TTC549 (cell line): ENCODE measurements around the gene SUDS3.
A peak's percentile ranks its signal among the peaks of the same experiment; 100 is the strongest.
"Not testable (repeated sequence)": the region's sequence is repeated elsewhere in the genome, so short reads cannot be mapped to it uniquely, and the experiment has no call there.

Experiments used
- FAIRE-seq: peaks from 2 replicates; lab custom pipeline; 2012; peaks lifted over from hg19 to GRCh38; lab: Jason Lieb, UNC

SUDS3 gene

DNA sequence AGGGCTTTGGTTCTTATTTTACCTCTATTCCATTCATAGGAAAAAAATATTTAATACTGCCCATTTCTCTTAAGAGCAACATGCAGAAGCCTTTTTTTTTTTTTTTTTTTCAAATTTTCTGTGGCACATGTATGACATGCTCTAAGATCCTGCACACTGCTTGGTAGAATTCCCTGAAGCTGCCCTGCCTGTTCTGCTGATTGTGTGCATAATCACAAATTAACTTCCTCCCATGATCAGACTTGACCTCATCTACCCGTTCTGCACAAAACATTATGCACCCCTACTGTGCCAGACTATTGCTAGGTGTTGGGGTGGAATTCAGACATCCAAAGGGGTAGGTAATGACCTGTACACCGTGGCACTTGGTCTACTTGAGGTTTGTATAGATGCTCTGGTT lies 22.2 kb downstream of the SUDS3 start:
- no peak for FAIRE-seq

- FAIRE-seq, result no peak
Observed at GRCh38 chr12:118398940-118399339, 22.6 kb downstream of the SUDS3 start.

DNA sequence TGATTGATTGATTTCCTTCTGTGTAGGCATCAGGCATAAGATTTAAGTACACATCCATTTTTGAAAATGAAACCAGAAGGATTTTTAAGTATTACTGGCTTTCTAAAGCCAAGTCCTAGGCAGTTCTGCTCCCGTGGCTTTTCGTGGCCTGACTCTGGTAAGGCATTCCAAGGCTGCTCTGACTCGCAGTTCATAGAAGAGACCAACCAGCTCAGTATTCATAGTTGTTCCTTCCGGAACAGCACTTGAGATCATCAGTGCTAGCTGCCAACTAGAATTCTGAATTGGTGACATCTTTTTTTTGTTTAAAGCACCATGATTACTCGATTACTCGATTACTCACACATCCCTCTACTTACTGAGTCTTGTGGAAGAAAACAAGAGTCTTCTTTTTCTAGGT lies 25.9 kb downstream of the SUDS3 start:
- FAIRE-seq, result no peak

DNA sequence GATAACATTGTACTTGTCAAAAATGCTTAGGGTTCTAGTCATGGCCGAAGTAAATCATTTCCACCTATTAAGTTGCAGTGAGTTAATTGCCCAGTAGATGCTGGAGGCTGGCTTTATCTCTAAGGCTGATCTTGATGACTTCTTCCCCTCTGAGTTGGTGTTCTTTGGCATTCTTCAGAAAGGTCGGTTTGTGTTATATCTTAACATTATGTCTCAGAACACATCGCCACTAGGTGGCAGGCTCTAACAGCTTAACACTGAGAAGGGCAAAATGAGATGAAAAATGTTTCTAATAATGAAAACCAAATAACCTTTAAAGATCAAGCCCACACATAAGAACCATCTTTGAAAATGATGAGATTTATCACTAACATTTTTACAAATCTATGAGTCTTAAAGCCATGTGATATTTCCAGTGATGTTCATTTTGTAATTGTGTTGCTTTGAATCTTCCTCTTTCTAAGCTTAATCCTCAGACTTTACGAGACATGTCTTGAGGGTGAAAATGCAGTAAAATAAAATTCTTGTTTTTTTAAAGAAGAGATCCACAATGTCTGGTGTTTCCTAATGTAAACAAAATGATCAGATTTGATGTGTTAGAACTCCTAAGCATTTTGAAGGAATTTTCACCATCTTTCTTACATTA lies 28.6 kb downstream of the SUDS3 start:
- FAIRE-seq, result peak; percentile 74

GRCh38 chr12:118408241-118408640 lies 31.9 kb downstream of the SUDS3 start:
- FAIRE-seq, result not testable (repeated sequence)

DNA sequence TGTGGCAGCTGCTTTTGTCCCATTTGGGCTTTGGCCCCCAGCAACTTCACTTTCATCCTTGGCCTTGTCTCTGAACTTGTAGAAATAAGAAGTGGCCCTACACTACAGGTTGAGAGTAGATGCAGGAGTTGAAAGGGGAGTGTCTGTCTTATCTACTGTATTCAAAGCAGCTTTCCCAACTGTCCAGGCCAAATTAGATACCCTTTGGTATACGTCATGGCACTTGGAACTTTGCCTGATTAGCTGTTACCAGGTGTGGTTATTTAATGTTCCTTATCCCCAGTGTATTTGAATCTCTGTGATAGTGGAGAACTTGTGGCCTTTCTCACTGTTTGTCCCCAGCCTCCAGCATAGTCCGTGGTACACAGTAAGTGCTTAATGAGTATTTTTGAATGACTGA lies 33.5 kb downstream of the SUDS3 start:
- no peak for FAIRE-seq

DNA sequence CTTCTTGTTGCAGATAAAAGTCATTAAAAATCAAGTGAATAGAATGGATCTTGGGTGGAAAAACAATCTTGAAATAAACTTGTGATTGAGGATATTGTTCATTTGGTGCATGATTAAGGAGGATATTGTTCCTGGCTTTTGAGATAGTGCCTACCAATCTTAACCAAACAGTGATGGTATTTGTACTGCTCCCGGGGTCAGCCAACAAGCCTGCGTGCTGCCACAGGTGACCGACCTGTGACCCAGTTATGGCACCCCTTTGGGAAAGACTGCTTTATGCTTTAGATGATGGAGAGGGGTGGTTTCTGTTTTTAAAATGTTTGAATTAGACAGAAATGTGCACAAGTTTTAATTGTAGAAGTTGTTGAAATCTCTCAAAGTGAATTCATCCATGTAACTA lies 41.6 kb downstream of the SUDS3 start:
- no peak for FAIRE-seq

GRCh38 chr12:118418385-118419057 lies 42.2 kb downstream of the SUDS3 start:
- no peak for FAIRE-seq

DNA sequence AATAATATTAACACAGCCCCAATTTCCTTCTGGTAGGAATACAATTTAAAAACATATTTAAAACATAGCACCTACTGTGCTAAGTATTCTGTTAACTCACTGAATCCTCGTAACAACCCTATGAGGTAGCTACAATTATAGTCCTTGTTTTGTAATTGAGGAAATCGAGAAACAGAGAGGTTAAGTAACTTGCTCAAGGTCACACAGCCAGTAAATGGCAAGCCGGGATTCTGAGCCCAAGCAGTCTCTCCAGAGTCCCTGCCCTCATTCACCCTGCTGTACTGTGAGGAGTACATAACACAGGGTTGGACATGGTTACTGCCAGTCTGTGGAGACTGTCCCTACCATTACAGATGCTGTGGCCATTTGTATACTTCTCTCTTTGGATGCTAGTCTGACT lies 44.3 kb downstream of the SUDS3 start:
- FAIRE-seq, result no peak

- FAIRE-seq, result no peak
Observed at GRCh38 chr12:118424884-118425283, 48.5 kb downstream of the SUDS3 start.

GRCh38 chr12:118425364-118425763 lies 49.0 kb downstream of the SUDS3 start:
- no peak for FAIRE-seq

DNA sequence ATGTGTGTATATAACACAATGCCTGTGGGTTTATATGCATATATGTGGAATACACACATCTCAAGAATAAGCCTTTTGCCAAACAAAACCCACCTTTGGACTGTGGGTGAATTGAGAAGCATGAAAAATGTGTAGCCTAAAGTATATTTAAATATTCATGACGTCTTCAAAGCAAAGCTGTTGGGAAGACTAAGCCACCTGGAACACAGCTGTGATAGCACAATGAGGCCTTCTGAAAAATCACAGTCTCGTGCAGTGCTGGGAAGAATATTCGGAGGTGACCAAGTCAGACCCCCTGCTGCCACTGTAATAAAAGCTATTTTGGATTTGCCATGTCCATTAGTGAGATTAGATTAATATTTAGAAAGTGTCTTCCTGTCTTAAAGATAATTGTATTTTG lies 51.5 kb downstream of the SUDS3 start:
- FAIRE-seq, result no peak

- FAIRE-seq, result no peak
Observed at GRCh38 chr12:118428643-118429042, 52.3 kb downstream of the SUDS3 start.

GRCh38 chr12:118429688-118430383 lies 53.5 kb downstream of the SUDS3 start:
- no peak for FAIRE-seq

DNA sequence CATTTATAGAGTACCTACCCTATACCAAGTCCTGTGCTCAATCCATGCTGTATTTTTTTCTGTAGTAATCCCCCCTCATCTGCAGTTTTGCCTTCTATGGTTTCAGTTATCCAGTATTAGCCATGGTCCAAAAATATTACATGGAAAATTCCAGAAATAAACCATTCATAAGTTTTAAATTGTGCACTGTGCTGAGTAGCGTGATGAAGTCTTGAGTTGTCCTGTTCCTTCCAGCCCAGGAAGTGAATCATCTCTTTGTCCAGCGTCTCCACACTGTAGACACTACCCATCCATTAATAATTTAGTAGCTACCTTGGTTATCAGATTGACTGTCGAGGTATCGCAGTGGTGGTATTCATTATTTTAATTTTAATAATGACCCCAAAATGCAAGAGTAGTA lies 54.2 kb downstream of the SUDS3 start:
- no peak for FAIRE-seq

DNA sequence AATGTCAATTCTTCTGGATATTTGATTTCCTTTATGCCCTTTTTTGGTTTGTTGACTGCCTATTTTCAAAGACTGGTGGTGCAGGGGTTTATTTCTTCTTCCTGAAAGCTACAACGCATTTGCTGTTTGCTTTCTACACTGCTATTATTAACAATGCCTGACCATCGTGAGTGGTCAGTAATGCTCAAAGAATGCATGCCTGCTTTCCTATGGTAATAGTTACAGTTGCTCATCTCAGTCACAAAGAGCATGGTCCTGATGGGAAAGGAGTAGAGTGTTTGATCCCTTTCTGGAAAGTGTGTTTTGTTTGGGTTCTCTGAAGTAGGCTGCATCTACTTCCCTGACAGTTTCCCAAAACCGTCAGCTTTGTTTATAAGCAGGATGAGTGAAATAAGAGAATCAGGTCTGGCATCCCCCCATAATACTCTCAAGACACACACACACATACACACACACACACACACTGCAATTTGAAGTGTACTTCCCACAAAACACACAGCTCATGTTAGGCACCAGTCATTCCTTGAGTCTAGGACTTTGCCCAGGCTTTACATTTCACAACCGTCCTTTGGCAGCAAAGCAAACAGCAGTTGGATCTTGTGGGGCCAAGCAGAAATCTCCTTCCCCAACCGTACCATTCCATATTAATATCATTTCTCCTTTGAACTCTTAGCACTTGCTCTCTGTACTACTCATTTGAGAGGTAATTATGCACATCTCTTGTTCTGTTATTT lies 56.6 kb downstream of the SUDS3 start:
- no peak for FAIRE-seq

GRCh38 chr12:118436002-118436730 lies 59.8 kb downstream of the SUDS3 start:
- no peak for FAIRE-seq

DNA sequence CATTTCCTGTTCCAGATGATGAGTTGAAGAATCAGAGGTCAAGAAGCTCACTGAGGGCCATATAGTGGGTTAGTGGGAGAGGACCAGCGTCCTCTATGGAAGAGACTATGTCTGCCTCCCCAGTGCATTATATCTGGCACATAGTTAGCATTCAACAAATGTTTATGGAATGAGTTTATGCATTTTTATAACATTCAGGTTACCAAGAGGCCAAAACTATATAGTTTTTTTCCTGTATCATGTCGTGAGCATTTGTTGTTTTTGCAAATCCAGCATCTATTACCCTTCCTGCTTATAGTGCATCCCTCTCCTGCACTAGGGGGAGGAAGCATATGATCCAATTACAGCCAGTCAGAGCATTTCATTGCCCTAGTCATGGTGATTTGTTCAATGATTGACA lies 60.6 kb downstream of the SUDS3 start:
- no peak for FAIRE-seq

DNA sequence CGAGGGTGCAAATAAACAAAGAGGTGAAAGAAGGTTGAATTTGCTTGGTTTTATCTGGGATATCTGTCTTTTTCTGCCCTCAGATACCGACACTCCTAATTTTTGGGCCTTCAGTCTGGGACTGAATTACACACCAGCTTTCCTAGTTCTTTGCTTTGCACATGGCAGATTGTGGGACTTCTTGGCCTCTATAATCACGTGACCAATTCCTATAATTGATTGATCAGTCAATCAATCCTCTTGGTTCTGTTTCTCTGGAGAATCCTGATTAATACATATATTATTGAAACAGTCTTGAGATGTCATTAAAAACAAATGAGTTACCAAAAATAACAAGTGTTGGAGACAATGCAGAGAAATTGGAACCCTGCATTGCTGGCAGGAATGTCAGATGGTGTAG lies 62.7 kb downstream of the SUDS3 start:
- no peak for FAIRE-seq

- FAIRE-seq, result no peak
Observed at GRCh38 chr12:118446247-118446646, 69.9 kb downstream of the SUDS3 start.

DNA sequence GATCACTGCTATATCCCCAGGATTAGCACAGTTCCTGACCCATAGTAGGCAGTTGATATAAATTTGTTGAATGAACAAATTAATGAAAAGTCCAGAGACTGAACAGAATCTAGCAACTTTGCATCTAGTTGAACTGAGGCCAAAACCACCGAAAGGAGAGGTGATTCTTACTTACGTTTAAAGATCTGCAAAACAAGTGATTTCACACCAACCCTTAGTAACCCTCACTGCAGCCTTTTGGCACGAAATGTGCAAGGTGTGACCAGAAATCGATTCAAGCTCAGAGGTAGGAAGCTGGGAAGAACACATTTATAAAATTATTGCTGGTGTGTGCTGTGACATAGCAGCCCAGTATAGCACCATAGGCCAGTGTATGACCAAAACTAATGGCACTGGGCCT lies 70.8 kb downstream of the SUDS3 start:
- FAIRE-seq, result no peak

DNA sequence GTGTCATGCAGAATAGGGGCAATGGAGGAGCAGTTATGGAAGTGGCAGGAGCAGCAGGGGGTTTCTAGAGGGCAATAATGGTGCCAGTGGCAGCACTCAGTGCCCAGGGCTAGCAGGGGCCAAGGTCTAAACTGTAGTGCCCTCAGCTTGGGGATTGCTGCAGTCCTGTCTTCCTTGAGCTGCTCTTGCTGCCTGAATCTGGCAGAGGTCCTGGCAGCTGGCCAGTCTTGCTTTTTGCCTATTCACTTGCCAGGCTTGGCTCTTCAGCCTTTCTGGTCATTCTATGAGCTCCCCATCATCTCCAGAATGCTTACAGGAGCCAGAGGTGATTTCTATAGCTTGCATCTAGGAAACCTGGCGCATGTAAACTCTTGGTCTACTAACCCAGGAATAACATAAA lies 72.0 kb downstream of the SUDS3 start:
- FAIRE-seq, result no peak
